Loucy (cell line): ENCODE measurements around the gene GULP1.

ENCODE experiments used
- CTCF ChIP-seq: fragments of 200-600 bp; sonication (generic); conservative IDR thresholded peaks from 2 replicates; pipeline ENCODE4 v1.5.1; 2014; ENCODE audit warnings: mild to moderate bottlenecking, antibody characterized with exemption, low read length
- EZH2phosphoT487 ChIP-seq: fragments of 200-600 bp; IDR thresholded peaks from 2 replicates; pipeline ENCODE4 v1.6.1; 2018; ENCODE audit warnings: antibody characterized with exemption, mild to moderate bottlenecking, moderate library complexity, borderline replicate concordance

- no peak for TF ChIP-seq CTCF
- no peak for TF ChIP-seq EZH2phosphoT487
Observed at GRCh38 chr2:188353282-188353681, 61.6 kb downstream of the GULP1 start.
